Measurements from ENCODE around the gene DDAH2. TPM values are rescaled to one million over a fixed set of nuclear protein-coding genes. Genes with fewer than 3 reads are reported as not detected.

DDAH2 gene
- total RNA-seq = 90.9 TPM

GRCh38 chr6:31728767-31729514, at the start of gene DDAH2:
TSS of gene DDAH2 (minus strand) at chr6:31729299. CDS start at chr6:31729161, 138 bp downstream.
- DNase-seq (ENCODE audit: low spot score in 2 of 2) = no peak
- no peak for FAIRE-seq

- FAIRE-seq = no peak
- DNase-seq (ENCODE audit: low spot score in 2 of 2) = no peak
Observed at GRCh38 chr6:31778193-31778592, 49.1 kb upstream of the DDAH2 start.

GRCh38 chr6:31777667-31778050, 48.6 kb upstream of the DDAH2 start:
- DNase-seq (ENCODE audit: low spot score in 2 of 2) = no peak
- no peak for FAIRE-seq

GRCh38 chr6:31776989-31777666, 48.0 kb upstream of the DDAH2 start, which contains the start of gene VWA7:
TSS of gene VWA7 (minus strand) at chr6:31777328. CDS start at chr6:31776779, 549 bp downstream.
- DNase-seq (ENCODE audit: low spot score in 2 of 2) = peak in 1 of 2 donors; percentile 78
- no peak for FAIRE-seq

- no peak for FAIRE-seq
- DNase-seq (ENCODE audit: low spot score in 2 of 2) = no peak
Observed at GRCh38 chr6:31776485-31776988, 47.4 kb upstream of the DDAH2 start.

GRCh38 chr6:31775633-31776484, 46.8 kb upstream of the DDAH2 start:
- FAIRE-seq = no peak
- DNase-seq (ENCODE audit: low spot score in 2 of 2) = no peak

- no peak for DNase-seq (ENCODE audit: low spot score in 2 of 2)
- FAIRE-seq = no peak
Observed at GRCh38 chr6:31775184-31775583, 46.1 kb upstream of the DDAH2 start.

GRCh38 chr6:31771992-31772358, 42.9 kb upstream of the DDAH2 start:
- FAIRE-seq (no peak), DNase-seq (ENCODE audit: low spot score in 2 of 2) (no peak)

GRCh38 chr6:31770860-31771259, 41.8 kb upstream of the DDAH2 start:
- DNase-seq (ENCODE audit: low spot score in 2 of 2) = no peak
- FAIRE-seq = no peak

- FAIRE-seq (no peak), DNase-seq (ENCODE audit: low spot score in 2 of 2) (peak in 1 of 2 donors; percentile 65)
Observed at GRCh38 chr6:31769684-31770371, 40.7 kb upstream of the DDAH2 start.

- FAIRE-seq = no peak
- no peak for DNase-seq (ENCODE audit: low spot score in 2 of 2)
Observed at GRCh38 chr6:31768363-31769257, 39.5 kb upstream of the DDAH2 start.

GRCh38 chr6:31767096-31767645, 38.1 kb upstream of the DDAH2 start:
- FAIRE-seq (no peak), DNase-seq (ENCODE audit: low spot score in 2 of 2) (no peak)

- no peak for DNase-seq (ENCODE audit: low spot score in 2 of 2)
- FAIRE-seq = no peak
Observed at GRCh38 chr6:31765910-31766794, 37.1 kb upstream of the DDAH2 start.

GRCh38 chr6:31765559-31765909, 36.4 kb upstream of the DDAH2 start:
- FAIRE-seq = no peak
- DNase-seq (ENCODE audit: low spot score in 2 of 2) = no peak

GRCh38 chr6:31764198-31764597, 35.1 kb upstream of the DDAH2 start:
- no peak for FAIRE-seq
- DNase-seq (ENCODE audit: low spot score in 2 of 2) = no peak

GRCh38 chr6:31763619-31763940, 34.5 kb upstream of the DDAH2 start:
- FAIRE-seq = no peak

GRCh38 chr6:31762878-31763618, 33.9 kb upstream of the DDAH2 start:
- FAIRE-seq (no peak), DNase-seq (ENCODE audit: low spot score in 2 of 2) (no peak)

More at GRCh38 chr6:31763619-31763940, 34.5 kb upstream of the DDAH2 start:
- DNase-seq (ENCODE audit: low spot score in 2 of 2) = peak in 1 of 2 donors; percentile 62
